Measurements from ENCODE around the gene CCHCR1.
A peak's percentile ranks its signal among the peaks of the same experiment; 100 is the strongest.
"Not testable (repeated sequence)": the region's sequence is repeated elsewhere in the genome, so short reads cannot be mapped to it uniquely, and the experiment has no call there.

Gene CCHCR1

DNA sequence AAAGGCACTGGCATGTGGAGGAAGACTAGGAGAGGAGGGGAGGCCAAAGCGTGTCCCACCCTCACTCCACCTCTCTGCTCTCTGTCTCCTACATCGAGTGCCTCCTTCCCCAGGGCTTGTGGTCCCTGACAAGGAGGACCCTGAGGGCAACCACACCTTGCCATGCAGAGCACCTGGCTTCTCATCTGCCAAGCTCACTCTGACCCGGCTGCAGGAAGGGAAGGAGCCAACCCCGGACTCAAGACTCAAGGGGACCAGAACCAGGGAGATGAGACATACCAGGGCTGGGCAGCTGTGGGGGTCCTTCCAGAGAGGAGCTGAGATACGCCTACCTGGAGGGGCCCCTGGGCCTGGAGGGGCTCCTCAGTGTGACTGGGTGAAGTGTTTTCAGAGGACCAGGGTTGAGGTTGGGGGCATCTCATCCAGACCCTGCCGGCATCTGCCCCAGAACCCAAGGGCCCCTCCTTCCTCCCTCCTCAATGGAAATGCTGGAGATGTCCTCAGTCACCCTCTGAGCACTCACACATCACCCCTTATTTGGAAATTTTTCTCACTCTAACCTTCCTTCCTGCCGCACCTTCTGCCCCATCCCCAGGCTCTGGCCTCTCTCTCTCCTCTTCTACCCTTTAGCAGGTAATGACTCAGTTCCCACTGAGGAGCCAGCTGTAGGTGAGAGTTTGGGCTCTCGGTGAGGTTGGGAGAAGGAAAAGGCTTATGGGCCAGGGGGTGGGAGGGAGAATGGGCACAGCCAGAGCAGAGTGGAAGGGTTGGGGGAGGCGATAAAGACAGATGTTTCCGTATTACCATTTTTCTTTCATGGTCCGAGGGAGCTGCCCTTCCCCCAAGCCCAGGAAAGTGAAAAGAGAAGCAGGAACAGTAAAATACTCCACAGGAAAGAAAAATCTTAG is 44.9 kb upstream of the CCHCR1 start:
- peaks cover 16% of the 10 kb centered on the region for H3K4me1 ChIP-seq (ENCODE audit: insufficient read depth, poor library complexity, severe bottlenecking)
- DNase-seq (ENCODE audit: low spot score) = no peak
- peak; percentile 51 for ATAC-seq (ENCODE audit: low read depth)
- H3K9me3 ChIP-seq (ENCODE audit: severe bottlenecking) = no peaks in the 10 kb centered on the region
- no peaks in the 10 kb centered on the region for H3K27me3 ChIP-seq (ENCODE audit: insufficient read depth, poor library complexity, severe bottlenecking)
- H3K27ac ChIP-seq (ENCODE audit: poor library complexity, severe bottlenecking) = peak overlapping the region; percentile 82
- H3K4me3 ChIP-seq (ENCODE audit: severe bottlenecking) = no peak overlapping the region
- TF ChIP-seq, protein P1, sequence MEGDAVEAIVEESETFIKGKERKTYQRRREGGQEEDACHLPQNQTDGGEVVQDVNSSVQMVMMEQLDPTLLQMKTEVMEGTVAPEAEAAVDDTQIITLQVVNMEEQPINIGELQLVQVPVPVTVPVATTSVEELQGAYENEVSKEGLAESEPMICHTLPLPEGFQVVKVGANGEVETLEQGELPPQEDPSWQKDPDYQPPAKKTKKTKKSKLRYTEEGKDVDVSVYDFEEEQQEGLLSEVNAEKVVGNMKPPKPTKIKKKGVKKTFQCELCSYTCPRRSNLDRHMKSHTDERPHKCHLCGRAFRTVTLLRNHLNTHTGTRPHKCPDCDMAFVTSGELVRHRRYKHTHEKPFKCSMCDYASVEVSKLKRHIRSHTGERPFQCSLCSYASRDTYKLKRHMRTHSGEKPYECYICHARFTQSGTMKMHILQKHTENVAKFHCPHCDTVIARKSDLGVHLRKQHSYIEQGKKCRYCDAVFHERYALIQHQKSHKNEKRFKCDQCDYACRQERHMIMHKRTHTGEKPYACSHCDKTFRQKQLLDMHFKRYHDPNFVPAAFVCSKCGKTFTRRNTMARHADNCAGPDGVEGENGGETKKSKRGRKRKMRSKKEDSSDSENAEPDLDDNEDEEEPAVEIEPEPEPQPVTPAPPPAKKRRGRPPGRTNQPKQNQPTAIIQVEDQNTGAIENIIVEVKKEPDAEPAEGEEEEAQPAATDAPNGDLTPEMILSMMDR (IDR thresholded peaks at IDR 0.05; ENCODE audit: poor library complexity, severe bottlenecking) = no peak
- H3K36me3 ChIP-seq (ENCODE audit: low read depth) = no peaks in the 10 kb centered on the region

DNA sequence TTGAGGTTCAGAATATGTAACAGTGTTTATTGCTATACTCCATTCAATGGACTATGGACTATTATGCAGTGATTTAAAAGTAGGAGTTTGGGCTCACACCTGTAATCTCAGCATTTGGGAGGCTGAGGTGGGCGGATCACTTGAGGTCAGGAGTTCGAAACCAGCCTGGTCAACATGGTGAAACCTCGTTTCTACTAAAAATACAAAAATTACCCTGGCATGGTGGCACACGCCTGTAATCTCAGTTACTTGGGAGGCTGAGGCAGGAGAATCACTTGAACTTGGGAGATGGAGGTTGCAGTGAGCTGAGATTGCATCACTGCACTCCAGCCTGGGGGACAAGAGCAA is 41.5 kb upstream of the CCHCR1 start:
- H3K9me3 ChIP-seq (ENCODE audit: severe bottlenecking); H3K27me3 ChIP-seq (ENCODE audit: insufficient read depth, poor library complexity, severe bottlenecking); H3K36me3 ChIP-seq (ENCODE audit: low read depth); H3K4me3 ChIP-seq (ENCODE audit: severe bottlenecking); H3K27ac ChIP-seq (ENCODE audit: poor library complexity, severe bottlenecking); DNase-seq (ENCODE audit: low spot score); ATAC-seq (ENCODE audit: low read depth): not testable (repeated sequence)
- H3K4me1 ChIP-seq (ENCODE audit: insufficient read depth, poor library complexity, severe bottlenecking) = peaks cover 16% of the 10 kb centered on the region

DNA sequence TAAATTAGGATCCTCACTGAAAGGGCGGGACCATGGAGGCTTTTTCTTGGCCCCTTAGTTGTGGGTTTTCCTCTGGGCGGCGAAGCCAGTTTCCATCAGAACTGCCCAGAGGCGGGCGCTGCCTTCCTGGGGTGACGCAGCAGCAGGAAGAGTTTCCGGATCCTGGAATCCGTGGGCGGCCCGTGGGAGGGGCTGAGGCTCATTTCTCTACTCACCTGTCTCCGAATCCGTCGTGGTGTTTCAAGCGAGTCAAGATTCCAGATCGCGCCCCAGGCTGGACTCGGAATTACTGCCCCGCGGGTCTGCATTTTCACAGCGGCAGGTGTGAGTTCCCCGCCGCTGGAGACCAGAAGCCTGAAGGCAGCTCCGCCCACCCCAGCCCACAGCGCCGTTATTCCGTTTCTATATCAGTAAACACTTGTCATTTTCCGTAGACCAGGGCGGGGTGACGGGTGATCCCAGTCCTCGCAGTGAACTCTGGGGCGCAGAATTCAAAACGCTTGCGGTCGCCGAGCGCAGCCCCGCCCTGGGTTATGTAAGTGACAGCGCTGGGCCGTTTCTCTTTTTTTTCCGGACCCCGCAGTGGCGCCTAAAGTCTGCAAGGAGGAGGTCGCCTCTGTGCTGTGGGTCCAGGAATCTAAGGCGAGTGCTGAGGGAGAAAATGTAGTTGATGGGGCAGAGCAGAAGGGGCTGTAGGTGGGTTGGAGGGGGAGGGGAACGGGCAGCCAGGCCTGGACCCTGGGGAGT is 40.1 kb upstream of the CCHCR1 start:
- ATAC-seq (ENCODE audit: low read depth) (peak; percentile 86), DNase-seq (ENCODE audit: low spot score) (peak; percentile 85)
- Histone ChIP-seq H3K27ac (ENCODE audit: poor library complexity, severe bottlenecking) (peak overlapping the region; percentile 87), H3K27me3 (ENCODE audit: insufficient read depth, poor library complexity, severe bottlenecking) (no peaks in the 10 kb centered on the region), H3K4me3 (ENCODE audit: severe bottlenecking) (peak overlapping the region; percentile 50), H3K36me3 (ENCODE audit: low read depth) (no peaks in the 10 kb centered on the region), H3K9me3 (ENCODE audit: severe bottlenecking) (no peaks in the 10 kb centered on the region), H3K4me1 (ENCODE audit: insufficient read depth, poor library complexity, severe bottlenecking) (peaks cover 8% of the 10 kb centered on the region)
- TF ChIP-seq, protein P1 (IDR thresholded peaks at IDR 0.05; ENCODE audit: poor library complexity, severe bottlenecking) = no peak

DNA sequence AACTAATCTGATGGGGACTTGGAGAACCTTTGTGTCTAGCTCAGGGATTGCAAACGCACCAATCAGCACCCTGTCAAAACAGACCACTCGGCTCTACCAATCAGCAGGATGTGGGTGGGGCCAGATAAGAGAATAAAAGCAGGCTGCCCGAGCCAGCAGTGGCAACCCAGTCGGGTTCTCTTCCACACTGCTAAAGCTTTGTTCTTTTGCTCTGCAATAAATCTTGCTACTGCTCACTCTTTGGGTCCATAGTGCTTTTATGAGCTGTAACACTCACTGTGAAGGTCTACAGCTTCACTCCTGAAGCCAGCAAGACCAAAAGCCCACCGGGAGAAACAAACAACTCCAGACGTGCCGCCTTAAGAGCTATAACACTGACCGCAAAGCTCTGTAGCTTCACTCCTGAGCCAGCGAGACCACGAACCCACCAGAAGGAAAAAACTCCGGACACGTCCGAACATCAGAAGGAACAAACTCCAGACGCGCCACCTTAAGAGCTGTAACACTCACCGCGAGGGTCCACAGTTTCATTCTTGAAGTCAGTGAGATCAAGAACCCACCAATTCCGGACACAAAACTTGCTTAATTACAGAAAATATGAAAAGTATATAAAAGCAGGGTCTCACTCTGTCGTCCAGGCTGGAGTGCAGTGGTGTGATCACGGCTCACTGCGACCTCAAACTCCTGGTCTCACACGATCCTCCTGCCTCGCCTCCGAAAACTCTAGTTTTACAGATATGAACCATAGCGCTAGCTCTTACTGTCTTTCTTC is 38.8 kb upstream of the CCHCR1 start:
- ATAC-seq (ENCODE audit: low read depth); H3K27me3 ChIP-seq (ENCODE audit: insufficient read depth, poor library complexity, severe bottlenecking); H3K4me1 ChIP-seq (ENCODE audit: insufficient read depth, poor library complexity, severe bottlenecking); H3K36me3 ChIP-seq (ENCODE audit: low read depth); H3K9me3 ChIP-seq (ENCODE audit: severe bottlenecking); DNase-seq (ENCODE audit: low spot score): not testable (repeated sequence)
- Histone ChIP-seq H3K27ac (ENCODE audit: poor library complexity, severe bottlenecking) (peak overlapping the region; percentile 87), H3K4me3 (ENCODE audit: severe bottlenecking) (peak overlapping the region; percentile 50)

DNA sequence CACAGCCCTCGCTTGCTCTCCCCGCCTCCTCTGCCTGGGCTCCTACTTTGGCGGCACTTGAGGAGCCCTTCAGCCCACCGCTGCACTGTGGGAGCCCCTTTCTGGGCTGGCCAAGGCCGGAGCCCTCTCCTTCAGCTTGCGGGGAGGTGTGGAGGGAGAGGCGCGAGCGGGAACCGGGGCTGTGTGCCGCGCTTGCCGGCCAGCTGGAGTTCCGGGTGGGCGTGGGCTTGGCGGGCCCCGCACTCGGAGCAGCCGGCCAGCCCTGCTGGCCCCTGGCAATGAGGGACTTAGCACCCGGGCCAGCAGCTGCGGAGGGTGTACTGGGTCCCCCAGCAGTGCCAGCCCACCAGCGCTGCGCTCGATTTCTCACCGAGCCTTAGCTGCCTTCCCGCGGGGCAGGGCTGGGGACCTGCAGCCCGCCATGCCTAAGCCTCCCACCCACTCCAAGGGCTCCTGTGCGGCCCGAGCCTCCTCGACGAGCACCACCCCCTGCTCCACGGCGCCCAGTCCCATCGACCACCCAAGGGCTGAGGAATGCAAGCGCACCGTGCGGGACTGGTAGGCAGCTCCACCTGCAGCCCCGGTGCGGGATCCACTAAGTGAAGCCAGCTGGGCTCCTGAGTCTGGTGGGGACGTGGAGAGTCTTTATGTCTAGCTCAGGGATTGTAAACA is 37.8 kb upstream of the CCHCR1 start:
- H3K4me3 ChIP-seq (ENCODE audit: severe bottlenecking); H3K27me3 ChIP-seq (ENCODE audit: insufficient read depth, poor library complexity, severe bottlenecking); ATAC-seq (ENCODE audit: low read depth); H3K4me1 ChIP-seq (ENCODE audit: insufficient read depth, poor library complexity, severe bottlenecking); H3K36me3 ChIP-seq (ENCODE audit: low read depth); H3K27ac ChIP-seq (ENCODE audit: poor library complexity, severe bottlenecking); DNase-seq (ENCODE audit: low spot score); H3K9me3 ChIP-seq (ENCODE audit: severe bottlenecking): not testable (repeated sequence)

Measured in RWPE2 (cell line).